AG04450 (cell line): Measurements from ENCODE around the gene PARD6G. TPM values are rescaled to one million over a fixed set of nuclear protein-coding genes. Genes with fewer than 3 reads are reported as not detected.

Experiments used
- CTCF ChIA-PET: fragments of 300-600, 350-600 bp; formaldehyde crosslinking; extraction: SDS; loops from one replicate; lab custom pipeline; 2022; ENCODE audit warnings: antibody characterized with exemption, inconsistent platforms; lab: Charles Lee
- POLR2A ChIA-PET: fragments of 350-600 bp; formaldehyde crosslinking; extraction: SDS; loops from one replicate; lab custom pipeline; 2021; ENCODE audit warnings: antibody characterized with exemption, inconsistent platforms; lab: Yijun Ruan, JAX
- DNase-seq: peaks from one replicate; pipeline ENCODE4 v3.0.0-alpha.2; 2011; ENCODE audit warnings: low read depth, low spot score
- H3K27ac ChIP-seq: one replicate; pipeline ENCODE4 v1.5.1; 2012; ENCODE audit warnings: low read depth, low read length, control low read depth
- H3K27me3 ChIP-seq: one replicate; pipeline ENCODE4 v1.6.0; 2012; ENCODE audit warnings: low read length; ENCODE audit not compliant: control insufficient read depth, insufficient read depth
- H3K4me3 ChIP-seq: 2 replicates; pipeline ENCODE4 v1.5.1; 2011; ENCODE audit warnings: mild to moderate bottlenecking, low read depth, low read length, control low read depth
- H3K9me3 ChIP-seq: 2 replicates; pipeline ENCODE4 v1.5.1; 2012; ENCODE audit warnings: low read length; ENCODE audit not compliant: control insufficient read depth, insufficient read depth
- polyA plus RNA-seq: library from polyadenylated mRNA; depleted of rRNA; stranded (reverse); fragments of >200 nt; gene quantifications from 2 replicates; pipeline ENCODE4 v1.2.3, GENCODE V29; 2011; rRNA removed
- TF ChIP-seq, protein P1 (sequence below): IDR thresholded peaks from 2 replicates; pipeline ENCODE4 v1.5.1; 2011; ENCODE audit warnings: low read depth, low read length, control low read depth, inconsistent platforms

Gene PARD6G
- polyA plus RNA-seq, 1 experiment: 11.2 TPM

- ChIA-PET POLR2A (interaction anchor here (0.9 to 2.0 kb wide), 3 partner anchors 38 to 157 kb away, joined by 5 to 14 read pairs (median 7); partner anchors contain the start of genes RBFA and SLC66A2), CTCF (no interaction called here)
- peak; percentile 88 for DNase-seq
- H3K27ac ChIP-seq: peak within 1 kb of the TSS; percentile 84
- peak within 1 kb of the TSS; percentile 75 for H3K4me3 ChIP-seq
- H3K9me3 ChIP-seq: peaks cover 5% of the 10 kb centered on the region
- TF ChIP-seq, protein P1, sequence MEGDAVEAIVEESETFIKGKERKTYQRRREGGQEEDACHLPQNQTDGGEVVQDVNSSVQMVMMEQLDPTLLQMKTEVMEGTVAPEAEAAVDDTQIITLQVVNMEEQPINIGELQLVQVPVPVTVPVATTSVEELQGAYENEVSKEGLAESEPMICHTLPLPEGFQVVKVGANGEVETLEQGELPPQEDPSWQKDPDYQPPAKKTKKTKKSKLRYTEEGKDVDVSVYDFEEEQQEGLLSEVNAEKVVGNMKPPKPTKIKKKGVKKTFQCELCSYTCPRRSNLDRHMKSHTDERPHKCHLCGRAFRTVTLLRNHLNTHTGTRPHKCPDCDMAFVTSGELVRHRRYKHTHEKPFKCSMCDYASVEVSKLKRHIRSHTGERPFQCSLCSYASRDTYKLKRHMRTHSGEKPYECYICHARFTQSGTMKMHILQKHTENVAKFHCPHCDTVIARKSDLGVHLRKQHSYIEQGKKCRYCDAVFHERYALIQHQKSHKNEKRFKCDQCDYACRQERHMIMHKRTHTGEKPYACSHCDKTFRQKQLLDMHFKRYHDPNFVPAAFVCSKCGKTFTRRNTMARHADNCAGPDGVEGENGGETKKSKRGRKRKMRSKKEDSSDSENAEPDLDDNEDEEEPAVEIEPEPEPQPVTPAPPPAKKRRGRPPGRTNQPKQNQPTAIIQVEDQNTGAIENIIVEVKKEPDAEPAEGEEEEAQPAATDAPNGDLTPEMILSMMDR: no peak
- H3K27me3 ChIP-seq: peaks cover 3% of the 10 kb centered on the region
These were observed 138.3 kb downstream of the PARD6G start, which contains the start of gene ADNP2 for GRCh38 chr18:80108739-80109675. TSS of gene ADNP2 (plus strand) at chr18:80109262. CDS start at chr18:80117543, 8,281 bp downstream.

DNA sequence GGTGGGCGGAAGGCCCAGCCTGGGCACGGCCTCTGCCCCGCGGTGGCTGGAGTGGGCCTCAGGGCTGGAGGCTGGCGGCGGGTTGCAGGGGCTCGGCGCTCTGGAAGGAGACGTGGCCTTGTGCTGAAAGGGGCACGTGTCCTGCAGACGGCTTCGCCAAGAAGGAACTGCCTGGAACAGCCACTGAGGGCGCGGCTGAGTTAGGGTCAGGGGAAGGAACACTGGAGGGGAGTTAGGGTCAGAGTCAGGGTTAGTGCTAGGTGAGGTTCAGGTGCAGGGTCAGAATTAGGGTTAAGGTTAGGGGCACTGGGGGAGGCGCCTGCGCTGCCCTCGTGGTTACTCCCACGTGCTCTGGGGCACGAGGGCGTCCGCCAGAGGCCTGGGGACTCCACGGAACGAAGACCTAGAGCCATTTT is 139.2 kb downstream of the PARD6G start:
- Histone ChIP-seq H3K27me3 (peaks cover 3% of the 10 kb centered on the region), H3K9me3 (peaks cover 5% of the 10 kb centered on the region), H3K4me3 (no peak overlapping the region), H3K27ac (no peak overlapping the region)
- ChIA-PET CTCF (no interaction called here), POLR2A (interaction anchor here (0.9 to 2.0 kb wide), 3 partner anchors 39 to 156 kb away, joined by 5 to 14 read pairs (median 7); partner anchors contain the start of genes RBFA and SLC66A2)
- no peak for DNase-seq
- TF ChIP-seq, protein P1: no peak

GRCh38 chr18:80107426-80107825 is 139.9 kb downstream of the PARD6G start:
- H3K9me3 ChIP-seq: peaks cover 5% of the 10 kb centered on the region
- H3K27me3 ChIP-seq: peaks cover 3% of the 10 kb centered on the region
- ChIA-PET CTCF (no interaction called here), POLR2A (no interaction called here)
- H3K4me3 ChIP-seq: no peak overlapping the region
- H3K27ac ChIP-seq: no peak overlapping the region
- TF ChIP-seq, protein P1: no peak
- no peak for DNase-seq

Other genes starting within 250 kb of the PARD6G start
- 32.6 and 32.8 TPM in 2 replicates for gene RBFA, start 213.1 kb downstream of the PARD6G start, polyA plus RNA-seq
- 6.8 and 7.2 TPM in 2 replicates for gene ADNP2, start 138.3 kb downstream of the PARD6G start, polyA plus RNA-seq